NCI-H526 treated with DMSO at 0.1 percent for 48 hours (cell line): Measurements from ENCODE around the gene RCC1.
"Not testable (repeated sequence)": the region's sequence is repeated elsewhere in the genome, so short reads cannot be mapped to it uniquely, and the experiment has no call there.

ENCODE experiments used
- DNase-seq: peaks from one replicate; lab custom pipeline; 2025; lab: John Stamatoyannopoulos, UW

RCC1 gene

GRCh38 chr1:28505406-28506187, at the start of gene RCC1:
RCC1 (plus strand) TSS chr1:28506043; CDS start chr1:28529867, 23,824 bp downstream.
- peak; percentile 97 for DNase-seq

DNA sequence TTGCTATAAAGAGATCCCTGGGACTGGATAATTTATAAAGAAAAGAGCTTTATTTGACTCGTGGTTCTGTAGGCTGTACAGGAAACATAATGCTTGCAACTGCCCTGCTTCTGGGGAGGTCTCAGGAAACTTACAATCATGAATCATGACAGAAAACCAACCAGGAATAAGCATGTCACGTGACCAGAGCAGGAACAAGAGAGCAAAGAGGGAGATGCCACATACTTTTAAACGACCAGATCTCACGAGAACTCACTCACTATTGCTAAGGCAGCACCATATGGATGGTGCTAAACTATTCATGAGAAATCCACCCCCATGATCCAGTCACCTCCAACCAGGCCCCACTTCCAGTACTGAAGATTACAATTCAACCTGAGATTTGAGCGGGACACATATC, 49.8 kb upstream of the RCC1 start:
- DNase-seq = no peak

DNA sequence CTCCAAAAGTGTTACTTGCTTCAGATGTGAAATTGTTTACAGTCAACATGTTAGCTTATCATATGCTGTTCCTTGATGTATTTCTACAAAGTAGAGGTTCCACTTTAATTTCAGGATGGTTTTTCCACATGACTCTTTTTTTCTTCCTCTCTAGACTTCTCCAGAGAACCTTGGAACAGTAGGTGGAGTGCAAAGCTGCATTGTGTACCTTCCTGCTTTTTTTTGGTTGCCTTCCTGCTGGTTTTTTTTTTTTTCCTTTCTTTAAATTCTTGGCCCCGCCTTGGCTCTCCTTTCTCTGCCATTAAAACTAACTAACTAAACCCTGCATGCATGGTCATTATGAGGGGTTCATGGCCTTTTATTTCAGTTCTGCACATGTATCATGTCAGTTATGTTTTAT, 48.2 kb upstream of the RCC1 start:
- no peak for DNase-seq

- DNase-seq = no peak
Measured at GRCh38 chr1:28458237-28459228, 47.3 kb upstream of the RCC1 start.

DNA sequence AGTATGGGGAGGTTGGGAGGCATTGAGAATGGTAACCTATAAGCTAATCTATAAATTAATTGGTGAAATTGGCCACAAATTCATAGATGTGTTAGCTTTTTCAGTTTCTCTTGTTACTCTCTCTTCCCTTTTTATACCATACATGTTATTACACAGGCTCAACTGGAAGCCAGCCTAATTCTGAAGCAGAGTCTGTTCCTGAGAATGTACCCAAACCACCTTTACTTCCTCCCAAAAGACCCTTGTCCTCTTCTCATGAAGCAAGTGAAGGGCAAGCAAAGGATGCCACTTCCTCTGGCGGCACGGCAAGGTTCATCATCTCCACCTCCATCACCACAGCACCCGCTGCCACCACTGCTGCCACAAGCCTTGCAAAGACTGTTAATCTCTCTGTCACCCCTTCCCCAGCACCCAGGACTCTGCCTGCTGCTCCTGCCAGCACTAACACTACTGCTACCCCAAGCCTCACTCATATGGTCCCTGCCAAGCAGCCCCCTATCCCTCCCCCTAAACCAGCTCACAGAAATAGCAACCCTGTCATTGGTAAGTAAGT, 39.5 kb upstream of the RCC1 start:
- no peak for DNase-seq

GRCh38 chr1:28470146-28470545, 35.7 kb upstream of the RCC1 start:
- no peak for DNase-seq

DNA sequence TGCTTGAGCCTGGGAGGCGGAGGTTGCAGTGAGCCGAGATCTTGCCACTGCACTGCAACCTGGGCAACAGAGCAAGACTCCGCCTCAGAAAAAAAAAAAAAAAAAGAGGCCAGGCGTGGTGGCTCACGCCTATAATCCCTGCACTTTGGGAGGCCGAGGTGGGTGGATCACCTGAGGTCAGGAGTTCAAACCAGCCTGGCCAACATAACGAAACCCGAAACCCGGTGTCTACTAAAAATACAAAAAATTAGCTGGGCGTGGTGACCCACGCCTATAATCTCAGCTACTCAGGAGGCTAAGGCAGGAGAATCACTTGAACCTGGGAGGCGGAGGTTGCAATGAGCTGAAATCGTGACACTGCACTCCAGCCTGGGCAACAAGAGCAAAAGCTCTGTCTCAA, 26.3 kb upstream of the RCC1 start:
- DNase-seq = not testable (repeated sequence)

GRCh38 chr1:28480308-28480707, 25.5 kb upstream of the RCC1 start:
- no peak for DNase-seq

- peak; percentile 82 for DNase-seq
Measured at GRCh38 chr1:28482138-28482537, 23.7 kb upstream of the RCC1 start.

DNA sequence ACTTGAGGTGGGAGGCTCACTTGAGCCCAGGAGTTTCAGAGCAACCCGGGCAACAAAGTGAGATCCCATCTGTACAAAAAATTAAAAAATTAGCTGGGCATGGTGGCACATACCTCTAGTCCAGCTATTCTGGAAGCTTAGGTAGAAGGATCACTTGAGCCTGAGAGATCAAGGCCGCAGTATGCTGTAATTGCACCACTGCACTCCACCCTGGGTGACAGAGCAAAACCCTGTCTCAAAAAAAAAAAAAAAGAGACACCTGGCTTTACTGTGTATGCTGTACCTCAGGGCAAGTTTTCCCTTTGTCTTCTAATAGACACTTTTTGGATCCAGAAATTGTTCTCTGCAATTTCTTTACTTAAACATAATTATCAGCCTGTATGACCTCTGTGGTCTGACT, 23.1 kb upstream of the RCC1 start:
- no peak for DNase-seq

GRCh38 chr1:28494737-28495136, 11.1 kb upstream of the RCC1 start:
- DNase-seq = no peak

- DNase-seq = no peak
Measured at GRCh38 chr1:28499553-28499952, 6.3 kb upstream of the RCC1 start.

- no peak for DNase-seq
Measured at GRCh38 chr1:28501925-28502324, 3.9 kb upstream of the RCC1 start.

GRCh38 chr1:28503117-28503516, 2.7 kb upstream of the RCC1 start:
- DNase-seq = no peak

DNA sequence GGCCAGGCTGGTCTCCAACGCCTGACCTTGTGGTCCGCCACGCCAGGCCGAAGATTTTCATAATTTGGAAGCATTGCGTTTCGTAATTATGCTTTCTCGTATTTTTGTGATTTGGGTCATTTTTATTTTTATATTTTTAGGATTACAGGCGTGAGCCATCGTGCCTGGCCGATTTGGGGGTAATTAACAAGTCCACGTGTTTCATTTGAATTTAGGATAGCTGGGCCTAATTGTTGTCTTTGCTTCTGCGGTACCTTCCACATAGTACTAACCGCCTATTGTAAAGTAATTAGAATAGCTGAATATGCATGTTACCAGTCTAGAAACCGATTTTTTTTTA, 1.0 kb downstream of the RCC1 start:
- no peak for DNase-seq

DNA sequence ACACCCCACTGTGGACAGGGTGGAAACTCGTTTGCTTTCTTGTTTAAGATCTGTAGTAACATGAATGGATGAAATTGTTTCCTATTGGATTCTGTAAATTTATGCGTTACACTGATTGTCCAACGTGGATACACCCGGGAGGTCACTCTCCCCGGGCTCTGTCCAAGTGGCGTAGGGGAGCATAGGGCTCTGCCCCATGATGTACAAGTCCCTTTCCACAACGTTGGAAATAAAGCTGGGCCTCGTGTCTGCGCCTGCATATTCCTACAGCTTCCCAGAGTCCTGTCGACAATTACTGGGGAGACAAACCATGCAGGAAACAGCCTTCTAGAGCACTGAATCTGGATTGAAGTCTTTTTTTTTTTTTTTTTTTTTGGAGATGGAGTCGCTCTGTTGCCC, 1.4 kb downstream of the RCC1 start:
- no peak for DNase-seq

- DNase-seq = no peak
Measured at GRCh38 chr1:28507646-28508434, 2.0 kb downstream of the RCC1 start.

- no peak for DNase-seq
Measured at GRCh38 chr1:28508435-28508754, 2.6 kb downstream of the RCC1 start.

GRCh38 chr1:28509705-28510272, 3.9 kb downstream of the RCC1 start:
- no peak for DNase-seq

DNA sequence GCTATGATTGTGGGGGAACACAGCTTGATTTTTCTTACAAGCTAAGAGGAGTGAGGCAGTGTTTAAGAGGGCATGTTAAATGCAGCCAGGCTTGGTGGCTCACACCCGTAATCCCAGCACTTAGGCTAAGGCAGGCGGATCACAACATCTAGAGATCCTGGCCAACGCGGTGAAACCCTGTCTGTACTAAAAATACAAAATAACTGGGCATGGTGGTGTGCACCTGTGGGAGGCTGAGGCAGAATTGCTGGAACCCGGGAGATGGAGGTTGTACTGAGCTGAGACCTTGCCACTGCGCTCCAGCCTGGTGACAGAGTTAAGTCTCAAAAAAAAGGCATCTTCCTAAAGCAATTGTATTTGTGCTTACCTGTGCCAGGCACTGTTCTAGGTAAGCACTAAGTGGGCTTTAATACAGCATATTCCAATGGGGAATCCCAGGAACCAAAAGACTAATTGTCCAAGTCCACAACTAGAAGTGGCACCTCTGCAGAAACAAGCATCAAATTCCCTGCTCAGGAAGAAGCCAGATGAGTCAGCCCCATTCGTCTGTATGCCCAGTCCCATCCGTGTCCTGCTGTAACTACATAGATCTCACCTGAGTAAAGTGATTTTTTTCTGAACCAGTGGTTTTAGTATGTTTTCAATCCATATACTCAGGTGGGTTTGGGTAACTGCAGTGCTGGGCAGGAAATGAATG, 4.6 kb downstream of the RCC1 start:
- no peak for DNase-seq

GRCh38 chr1:28510970-28511440, 5.2 kb downstream of the RCC1 start:
- DNase-seq = no peak
